Measurements from ENCODE around the gene RASGEF1C. TPM values are rescaled to one million over a fixed set of nuclear protein-coding genes. Genes with fewer than 3 reads are reported as not detected.

The RASGEF1C gene
- total RNA-seq, 2 experiments from 2014 or later: not detected

Other genes starting within 250 kb of the RASGEF1C start
- 0.08 and 0.16 TPM in 2 replicates for gene RNF130, start 137.5 kb downstream of the RASGEF1C start, total RNA-seq (2014; rRNA removed; shearing (Covaris generic))
- not detected in 2 replicates for gene RNF130, start 137.5 kb downstream of the RASGEF1C start, total RNA-seq (2022)
- gene MAPK9, start 82.9 kb upstream of the RASGEF1C start, total RNA-seq (2014; rRNA removed; shearing (Covaris generic)): 19.9 and 21.8 TPM in 2 replicates
- 42.1 and 45.7 TPM in 2 replicates for gene MAPK9, start 82.9 kb upstream of the RASGEF1C start, total RNA-seq (2022)
- gene GFPT2, start 144.1 kb upstream of the RASGEF1C start, total RNA-seq (2014; rRNA removed; shearing (Covaris generic)): not detected in 2 replicates
- gene GFPT2, start 144.1 kb upstream of the RASGEF1C start, total RNA-seq (2022): not detected in 2 replicates